H9 (cell line): ENCODE measurements around the gene MST1. TPM values are rescaled to one million over a fixed set of nuclear protein-coding genes. Genes with fewer than 3 reads are reported as not detected.

Source experiments
- DNase-seq: peaks from one replicate; pipeline ENCODE4 v3.0.0-alpha.2; 2017
- H2AFZ ChIP-seq: one replicate; pipeline ENCODE4 v1.6.1; 2013; ENCODE audit warnings: mild to moderate bottlenecking, low read length, control low read depth, moderate library complexity
- H2AK5ac ChIP-seq: 2 replicates; pipeline ENCODE4 v1.6.1; 2013; ENCODE audit warnings: low read length, control low read depth, mixed read lengths; ENCODE audit not compliant: insufficient read length
- H2BK120ac ChIP-seq: one replicate; pipeline ENCODE4 v1.6.1; 2013; ENCODE audit warnings: low read depth, mild to moderate bottlenecking, low read length, control low read depth, inconsistent platforms; ENCODE audit not compliant: poor library complexity, severe bottlenecking
- H2BK12ac ChIP-seq: 2 replicates; pipeline ENCODE4 v1.6.1; 2013; ENCODE audit warnings: low read length, control low read depth, mixed read lengths, low read depth; ENCODE audit not compliant: insufficient read length
- H2BK15ac ChIP-seq: 2 replicates; pipeline ENCODE4 v1.6.1; 2013; ENCODE audit warnings: low read depth, low read length, control low read depth
- H2BK20ac ChIP-seq: one replicate; pipeline ENCODE4 v1.6.1; 2013; ENCODE audit warnings: low read depth, mild to moderate bottlenecking, low read length, control low read depth, inconsistent platforms; ENCODE audit not compliant: poor library complexity, severe bottlenecking
- H2BK5ac ChIP-seq: 2 replicates; pipeline ENCODE4 v1.6.1; 2013; ENCODE audit warnings: low read length, control low read depth, mixed read lengths; ENCODE audit not compliant: insufficient read length
- H3K14ac ChIP-seq: 2 replicates; pipeline ENCODE4 v1.6.1; 2013; ENCODE audit warnings: low read length, control low read depth; ENCODE audit not compliant: insufficient read depth
- H3K18ac ChIP-seq: 2 replicates; pipeline ENCODE4 v1.6.1; 2013; ENCODE audit warnings: low read depth, mild to moderate bottlenecking, mixed read lengths, low read length, control low read depth; ENCODE audit not compliant: insufficient read length
- H3K23ac ChIP-seq: 2 replicates; pipeline ENCODE4 v1.6.1; 2013; ENCODE audit warnings: low read length, control low read depth, mixed read lengths, low read depth; ENCODE audit not compliant: insufficient read length
- H3K23me2 ChIP-seq: 2 replicates; pipeline ENCODE4 v1.6.1; 2013; ENCODE audit warnings: low read depth, mild to moderate bottlenecking, mixed read lengths, low read length, control low read depth; ENCODE audit not compliant: insufficient read length, poor library complexity, severe bottlenecking
- H3K27ac ChIP-seq: 2 replicates; pipeline ENCODE4 v1.5.1; 2013; ENCODE audit warnings: low read length, control low read depth, mixed read lengths, low read depth; ENCODE audit not compliant: insufficient read length
- H3K27me3 ChIP-seq: 2 replicates; pipeline ENCODE4 v1.6.1; 2013; ENCODE audit warnings: low read length, control low read depth, inconsistent platforms; ENCODE audit not compliant: insufficient read depth
- H3K4ac ChIP-seq: 2 replicates; pipeline ENCODE4 v1.6.1; 2013; ENCODE audit warnings: low read depth, mild to moderate bottlenecking, control low read depth, inconsistent platforms, low read length, moderate library complexity
- H3K4me1 ChIP-seq: 2 replicates; pipeline ENCODE4 v1.6.1; 2013; ENCODE audit warnings: low read length, control low read depth, inconsistent platforms; ENCODE audit not compliant: insufficient read depth
- H3K4me2 ChIP-seq: 2 replicates; pipeline ENCODE4 v1.6.1; 2013; ENCODE audit warnings: low read length, control low read depth, mixed read lengths; ENCODE audit not compliant: insufficient read length, insufficient read depth
- H3K56ac ChIP-seq: 2 replicates; pipeline ENCODE4 v1.6.1; 2013; ENCODE audit warnings: low read depth, mild to moderate bottlenecking, mixed read lengths, low read length, control low read depth; ENCODE audit not compliant: insufficient read length
- H3K79me1 ChIP-seq: 2 replicates; pipeline ENCODE4 v1.6.1; 2013; ENCODE audit warnings: low read depth, mild to moderate bottlenecking, moderate library complexity, low read length, control low read depth, inconsistent platforms; ENCODE audit not compliant: insufficient read depth, poor library complexity, severe bottlenecking
- H3K79me2 ChIP-seq: 2 replicates; pipeline ENCODE4 v1.6.1; 2013; ENCODE audit warnings: low read length, control low read depth, inconsistent platforms; ENCODE audit not compliant: insufficient read depth
- H3K9ac ChIP-seq: 2 replicates; pipeline ENCODE4 v1.6.1; 2013; ENCODE audit warnings: low read length, control low read depth, mixed read lengths; ENCODE audit not compliant: insufficient read length; ENCODE audit errors: extremely low read depth
- H3K9me3 ChIP-seq: one replicate; pipeline ENCODE4 v1.6.1; 2013; ENCODE audit warnings: low read depth, low read length, inconsistent platforms; ENCODE audit not compliant: control insufficient read depth
- H3T11ph ChIP-seq: one replicate; pipeline ENCODE4 v1.6.1; 2013; ENCODE audit warnings: mild to moderate bottlenecking, low read length, control low read depth, inconsistent platforms
- H4K20me1 ChIP-seq: one replicate; pipeline ENCODE4 v1.6.1; 2013; ENCODE audit not compliant: control insufficient read depth, insufficient read length, insufficient read depth
- H4K5ac ChIP-seq: 2 replicates; pipeline ENCODE4 v1.6.1; 2013; ENCODE audit warnings: low read depth, mild to moderate bottlenecking, mixed read lengths, low read length, control low read depth; ENCODE audit not compliant: insufficient read length
- H4K8ac ChIP-seq: replicated peaks from 2 replicates; pipeline ENCODE4 v1.6.1; 2013; ENCODE audit warnings: low read length, control low read depth, mixed read lengths, low read depth; ENCODE audit not compliant: insufficient read length
- H4K91ac ChIP-seq: 2 replicates; pipeline ENCODE4 v1.6.1; 2013; ENCODE audit warnings: low read depth, mild to moderate bottlenecking, moderate library complexity, mixed read lengths, low read length, control low read depth; ENCODE audit not compliant: insufficient read length
- H3K27ac Mint-ChIP-seq, 3 experiments: 2 replicates in 2 of 3; 3 replicates in 1 of 3; pipeline ENCODE4 v1.8.0; 2020 to 2021; ENCODE audit warnings: mixed read lengths in 3 of 3, mild to moderate bottlenecking in 1 of 3, moderate library complexity in 1 of 3
- H3K27me3 Mint-ChIP-seq: 2 replicates; pipeline ENCODE4 v1.8.0; 2021; ENCODE audit warnings: low read depth, mild to moderate bottlenecking, moderate library complexity, mixed read lengths
- H3K36me3 Mint-ChIP-seq, 3 experiments: 2 replicates in 2 of 3; 3 replicates in 1 of 3; pipeline ENCODE4 v1.8.0; 2020 to 2021; ENCODE audit warnings: low read depth in 3 of 3, mixed read lengths in 3 of 3; ENCODE audit not compliant: insufficient read depth in 1 of 3
- H3K4me1 Mint-ChIP-seq, 2 experiments: 2 replicates each; pipeline ENCODE4 v1.8.0; 2020; ENCODE audit warnings: mixed read lengths in 2 of 2
- H3K4me3 Mint-ChIP-seq, 2 experiments: 2 replicates in 1 of 2; 3 replicates in 1 of 2; pipeline ENCODE4 v1.8.0; 2020 to 2021; ENCODE audit warnings: mild to moderate bottlenecking in 2 of 2, mixed read lengths in 2 of 2, moderate library complexity in 1 of 2
- H3K9me3 Mint-ChIP-seq, 2 experiments: 2 replicates in 1 of 2; 3 replicates in 1 of 2; pipeline ENCODE4 v1.8.0; 2020; ENCODE audit warnings: mild to moderate bottlenecking in 2 of 2, mixed read lengths in 2 of 2, moderate library complexity in 1 of 2
- WGBS: extraction: QIAGEN DNeasy Blood & Tissue Kit; methylation state at CpG from one replicate; pipeline ENCODE4 v1.1.7; 2013; ENCODE audit warnings: missing lambda C conversion rate, low lambda C conversion rate, mixed read lengths; ENCODE audit not compliant: insufficient read length; ENCODE audit errors: extremely low coverage; 5-methylcytosine and 5-hydroxymethylcytosine counted together
- total RNA-seq: library from RNA; stranded (reverse); gene quantifications from 2 replicates; pipeline ENCODE4 v1.2.1, GENCODE V29; 2021
- TF ChIP-seq, protein P1 (sequence below): fragments of 200-600 bp; sonication (generic); conservative IDR thresholded peaks from 3 replicates; pipeline ENCODE4 v1.8.0; 2021; ENCODE audit warnings: antibody characterized with exemption, mild to moderate bottlenecking

The MST1 gene
- total RNA-seq, 1 experiment from 2014 or later, result 8.9 TPM

DNA sequence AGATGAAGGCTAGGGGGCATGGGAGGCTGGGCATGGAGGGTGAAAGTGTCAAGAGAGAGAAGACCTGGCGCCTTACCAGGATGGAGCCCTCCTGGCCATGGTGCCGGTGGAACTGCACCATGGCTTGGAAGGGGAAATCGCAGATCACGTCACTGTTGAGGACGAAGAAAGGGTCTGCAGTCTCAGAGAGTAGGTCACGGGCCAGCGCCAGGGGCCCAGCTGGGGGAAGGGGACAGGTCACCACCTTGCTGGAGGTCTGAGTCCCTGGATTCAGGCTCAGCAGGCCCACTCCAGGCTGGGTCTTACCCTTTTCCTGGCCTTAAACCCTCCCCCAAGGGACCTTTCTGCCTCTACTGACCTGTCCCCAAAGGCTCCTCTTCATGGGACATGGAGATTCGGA lies 33.6 kb upstream of the MST1 start:
- no peak overlapping the region for H4K8ac ChIP-seq
- Mint-ChIP-seq H3K9me3 (no peaks in the 10 kb centered on the region), H3K27ac (peak overlapping the region; percentile 80 to 95 (median 91); a peak in 6 of 7 replicates), H3K4me3 (peak overlapping the region; percentile 87 to 96), H3K4me1 (peaks cover 18 to 22% of the 10 kb centered on the region in 2 experiments), H3K36me3 (peaks cover 5 to 46% (median 37%) of the 10 kb centered on the region in 3 experiments; a peak in 6 of 7 replicates), H3K27me3 (peaks cover 4% of the 10 kb centered on the region)
- no peaks in the 10 kb centered on the region for H4K20me1 ChIP-seq
- no peak overlapping the region for H2AK5ac ChIP-seq
- no peaks in the 10 kb centered on the region for H3K79me2 ChIP-seq
- no peak overlapping the region for H3K18ac ChIP-seq
- no peaks in the 10 kb centered on the region for H3K27me3 ChIP-seq
- no peak overlapping the region for H4K91ac ChIP-seq
- no peak overlapping the region for H3K56ac ChIP-seq
- H4K5ac ChIP-seq, result no peak overlapping the region
- H3K23me2 ChIP-seq, result peaks cover 25% of the 10 kb centered on the region
- DNase-seq, result no peak
- H3K9me3 ChIP-seq, result no peaks in the 10 kb centered on the region
- H3K4me2 ChIP-seq, result peak overlapping the region; percentile 60
- H3K27ac ChIP-seq, result no peak overlapping the region
- H2BK15ac ChIP-seq, result no peak overlapping the region
- TF ChIP-seq, protein P1, sequence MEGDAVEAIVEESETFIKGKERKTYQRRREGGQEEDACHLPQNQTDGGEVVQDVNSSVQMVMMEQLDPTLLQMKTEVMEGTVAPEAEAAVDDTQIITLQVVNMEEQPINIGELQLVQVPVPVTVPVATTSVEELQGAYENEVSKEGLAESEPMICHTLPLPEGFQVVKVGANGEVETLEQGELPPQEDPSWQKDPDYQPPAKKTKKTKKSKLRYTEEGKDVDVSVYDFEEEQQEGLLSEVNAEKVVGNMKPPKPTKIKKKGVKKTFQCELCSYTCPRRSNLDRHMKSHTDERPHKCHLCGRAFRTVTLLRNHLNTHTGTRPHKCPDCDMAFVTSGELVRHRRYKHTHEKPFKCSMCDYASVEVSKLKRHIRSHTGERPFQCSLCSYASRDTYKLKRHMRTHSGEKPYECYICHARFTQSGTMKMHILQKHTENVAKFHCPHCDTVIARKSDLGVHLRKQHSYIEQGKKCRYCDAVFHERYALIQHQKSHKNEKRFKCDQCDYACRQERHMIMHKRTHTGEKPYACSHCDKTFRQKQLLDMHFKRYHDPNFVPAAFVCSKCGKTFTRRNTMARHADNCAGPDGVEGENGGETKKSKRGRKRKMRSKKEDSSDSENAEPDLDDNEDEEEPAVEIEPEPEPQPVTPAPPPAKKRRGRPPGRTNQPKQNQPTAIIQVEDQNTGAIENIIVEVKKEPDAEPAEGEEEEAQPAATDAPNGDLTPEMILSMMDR, result no peak
- H2BK12ac ChIP-seq, result no peak overlapping the region
- H3K4ac ChIP-seq, result no peak overlapping the region
- no CpG with 5 or more reads among the region's 8 CpGs for WGBS
- H2BK5ac ChIP-seq, result no peak overlapping the region
- H2AFZ ChIP-seq, result no peak overlapping the region
- no peaks in the 10 kb centered on the region for H3K4me1 ChIP-seq
- H3T11ph ChIP-seq, result no peak overlapping the region
- no peak overlapping the region for H3K23ac ChIP-seq
- H2BK20ac ChIP-seq, result no peak overlapping the region
- H3K14ac ChIP-seq, result no peak overlapping the region
- peaks cover 2% of the 10 kb centered on the region for H3K79me1 ChIP-seq
- H2BK120ac ChIP-seq, result no peak overlapping the region
- peak overlapping the region; percentile 83 for H3K9ac ChIP-seq
